ENCODE measurements around the gene NELL1.
"Not testable (repeated sequence)": the region's sequence is repeated elsewhere in the genome, so short reads cannot be mapped to it uniquely, and the experiment has no call there.

NELL1 gene

DNA sequence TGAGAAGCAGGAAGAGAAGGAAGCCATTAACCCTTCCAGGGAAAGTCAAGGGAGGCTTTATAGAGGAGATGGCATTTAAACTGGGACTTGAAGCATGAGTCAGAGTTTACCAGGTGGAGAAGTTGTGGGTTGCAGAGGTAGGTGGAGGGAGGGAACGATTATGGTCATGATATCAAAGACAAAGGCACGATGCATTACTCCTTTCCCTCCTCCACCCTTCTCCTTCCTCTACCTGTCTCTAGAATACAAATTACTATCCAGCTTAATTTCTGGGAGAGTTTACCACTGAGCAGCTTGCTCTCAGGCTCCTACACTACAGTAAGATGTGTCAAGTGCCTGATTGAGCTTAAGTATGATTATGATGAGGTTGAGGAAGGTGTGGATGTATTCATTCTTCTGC is 151.7 kb downstream of the NELL1 start:
- H3K36me3 ChIP-seq (ENCODE audit: control insufficient read depth in 2 of 2, insufficient read depth in 2 of 2, low read length in 2 of 2), result no peaks in the 10 kb centered on the region
- no peak overlapping the region for H3K4me3 ChIP-seq (ENCODE audit: low read length in 2 of 2)
- no peak overlapping the region for H3K9ac ChIP-seq (ENCODE audit: low read length in 2 of 2)
- H3K9me3 ChIP-seq (ENCODE audit: control insufficient read depth in 2 of 2, low read length in 2 of 2), result no peaks in the 10 kb centered on the region
- H3K4me1 ChIP-seq (ENCODE audit: control insufficient read depth, insufficient read depth, low read length), result no peaks in the 10 kb centered on the region
- H3K27ac ChIP-seq (ENCODE audit: low read length), result no peak overlapping the region
- peaks cover 0 to 2% of the 10 kb centered on the region in 2 donors for H3K27me3 ChIP-seq (ENCODE audit: control insufficient read depth in 1 of 2, insufficient read depth in 2 of 2, low read length in 2 of 2)

DNA sequence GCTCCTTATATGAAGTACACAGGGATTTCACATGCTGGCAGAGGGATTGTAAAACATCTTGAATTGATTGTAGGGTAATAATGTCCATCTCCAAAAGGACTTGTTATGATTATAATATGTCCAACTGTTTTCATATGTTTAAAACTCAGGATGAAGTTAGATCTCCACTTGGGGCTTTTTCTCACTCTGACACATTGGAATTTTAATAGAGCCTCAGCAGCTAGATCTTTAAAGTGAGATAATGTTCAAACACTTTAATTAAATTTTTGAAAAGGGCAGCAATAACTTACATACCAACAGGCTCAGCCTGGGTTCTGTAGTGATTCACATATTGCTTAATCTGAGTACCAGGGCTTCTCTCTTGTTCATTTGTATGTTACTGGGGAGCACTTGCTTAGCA is 152.1 kb downstream of the NELL1 start:
- H3K9ac ChIP-seq (ENCODE audit: low read length in 2 of 2), result no peak overlapping the region
- H3K4me3 ChIP-seq (ENCODE audit: low read length in 2 of 2), result no peak overlapping the region
- H3K9me3 ChIP-seq (ENCODE audit: control insufficient read depth in 2 of 2, low read length in 2 of 2), result no peaks in the 10 kb centered on the region
- H3K36me3 ChIP-seq (ENCODE audit: control insufficient read depth in 2 of 2, insufficient read depth in 2 of 2, low read length in 2 of 2), result no peaks in the 10 kb centered on the region
- no peaks in the 10 kb centered on the region for H3K4me1 ChIP-seq (ENCODE audit: control insufficient read depth, insufficient read depth, low read length)
- H3K27me3 ChIP-seq (ENCODE audit: control insufficient read depth in 1 of 2, insufficient read depth in 2 of 2, low read length in 2 of 2), result peaks cover 0 to 2% of the 10 kb centered on the region in 2 donors
- no peak overlapping the region for H3K27ac ChIP-seq (ENCODE audit: low read length)

DNA sequence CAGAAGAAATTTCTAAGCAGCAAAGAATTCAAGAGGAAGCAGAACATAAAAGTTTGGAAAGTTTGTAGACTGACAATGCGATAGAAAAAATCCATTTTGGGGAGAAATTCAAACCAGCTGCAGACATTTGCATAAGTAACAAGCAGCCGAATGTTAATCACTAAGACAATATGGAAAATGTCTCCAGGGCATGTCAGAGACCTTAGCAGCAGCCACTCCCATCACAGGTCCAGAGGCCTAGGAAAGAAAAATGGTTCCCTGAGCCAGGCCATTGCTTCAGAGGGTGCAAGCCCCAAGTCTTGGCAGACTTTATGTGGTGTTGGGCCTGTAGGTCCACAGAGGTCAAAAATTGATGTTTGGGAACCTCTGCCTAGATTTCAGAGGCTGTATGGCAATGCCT is 155.4 kb downstream of the NELL1 start:
- no peaks in the 10 kb centered on the region for H3K4me1 ChIP-seq (ENCODE audit: control insufficient read depth, insufficient read depth, low read length)

DNA sequence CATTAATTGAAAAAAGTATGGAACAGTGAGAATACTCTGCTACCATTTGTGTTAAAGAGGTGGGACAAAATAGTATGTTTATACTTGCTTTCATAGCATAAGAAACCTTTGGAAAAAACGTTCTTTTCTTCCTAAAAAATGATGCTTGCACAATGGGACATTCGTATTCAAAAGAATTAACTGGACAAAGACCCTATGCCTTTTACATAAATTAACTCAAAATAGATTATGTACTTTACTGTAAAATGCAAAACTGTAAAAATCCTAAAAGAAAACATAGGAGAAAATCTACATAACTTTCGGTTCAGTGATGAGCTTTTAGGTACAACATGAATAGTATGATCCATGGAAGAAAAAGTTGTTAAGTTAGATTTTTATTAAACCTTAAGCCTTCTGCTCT is 166.2 kb downstream of the NELL1 start:
- Histone ChIP-seq H3K9ac (ENCODE audit: low read length in 2 of 2) (no peak overlapping the region), H3K9me3 (ENCODE audit: control insufficient read depth in 2 of 2, low read length in 2 of 2) (no peaks in the 10 kb centered on the region), H3K36me3 (ENCODE audit: control insufficient read depth in 2 of 2, insufficient read depth in 2 of 2, low read length in 2 of 2) (no peaks in the 10 kb centered on the region), H3K27ac (ENCODE audit: low read length) (no peak overlapping the region), H3K27me3 (ENCODE audit: control insufficient read depth in 1 of 2, insufficient read depth in 2 of 2, low read length in 2 of 2) (no peaks in the 10 kb centered on the region), H3K4me1 (ENCODE audit: control insufficient read depth, insufficient read depth, low read length) (no peaks in the 10 kb centered on the region), H3K4me3 (ENCODE audit: low read length in 2 of 2) (no peak overlapping the region)

More for the DNA sequence above, 155.4 kb downstream of the NELL1 start:
- no peak overlapping the region for H3K4me3 ChIP-seq (ENCODE audit: low read length in 2 of 2)
- no peaks in the 10 kb centered on the region for H3K9me3 ChIP-seq (ENCODE audit: control insufficient read depth in 2 of 2, low read length in 2 of 2)
- H3K36me3 ChIP-seq (ENCODE audit: control insufficient read depth in 2 of 2, insufficient read depth in 2 of 2, low read length in 2 of 2), result no peaks in the 10 kb centered on the region
- H3K27me3 ChIP-seq (ENCODE audit: control insufficient read depth in 1 of 2, insufficient read depth in 2 of 2, low read length in 2 of 2), result peaks cover 0 to 2% of the 10 kb centered on the region in 2 donors
- no peak overlapping the region for H3K27ac ChIP-seq (ENCODE audit: low read length)
- H3K9ac ChIP-seq (ENCODE audit: low read length in 2 of 2), result no peak overlapping the region

DNA sequence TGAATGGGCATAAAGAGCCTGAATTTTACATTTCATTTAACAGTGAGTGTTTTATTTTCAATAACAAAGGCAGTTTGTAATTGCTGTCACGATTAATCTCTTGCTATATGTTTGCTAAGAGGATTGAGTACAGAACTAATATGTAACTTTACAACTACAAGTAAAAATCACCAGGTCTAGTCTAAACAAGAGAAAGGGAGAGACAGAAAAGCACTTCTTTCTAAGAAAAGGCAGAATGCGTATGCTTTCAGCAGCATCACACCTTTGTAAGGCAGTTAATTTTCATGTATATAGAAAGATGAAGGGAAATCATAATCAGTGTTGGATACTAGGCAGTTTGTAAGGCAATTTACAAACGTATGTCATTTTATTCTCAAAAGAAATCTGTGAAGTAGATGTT is 169.8 kb downstream of the NELL1 start:
- Histone ChIP-seq H3K36me3 (ENCODE audit: control insufficient read depth in 2 of 2, insufficient read depth in 2 of 2, low read length in 2 of 2) (no peaks in the 10 kb centered on the region), H3K4me1 (ENCODE audit: control insufficient read depth, insufficient read depth, low read length) (no peaks in the 10 kb centered on the region), H3K9ac (ENCODE audit: low read length in 2 of 2) (no peak overlapping the region), H3K27me3 (ENCODE audit: control insufficient read depth in 1 of 2, insufficient read depth in 2 of 2, low read length in 2 of 2) (no peaks in the 10 kb centered on the region), H3K27ac (ENCODE audit: low read length) (no peak overlapping the region), H3K9me3 (ENCODE audit: control insufficient read depth in 2 of 2, low read length in 2 of 2) (no peaks in the 10 kb centered on the region), H3K4me3 (ENCODE audit: low read length in 2 of 2) (no peak overlapping the region)

DNA sequence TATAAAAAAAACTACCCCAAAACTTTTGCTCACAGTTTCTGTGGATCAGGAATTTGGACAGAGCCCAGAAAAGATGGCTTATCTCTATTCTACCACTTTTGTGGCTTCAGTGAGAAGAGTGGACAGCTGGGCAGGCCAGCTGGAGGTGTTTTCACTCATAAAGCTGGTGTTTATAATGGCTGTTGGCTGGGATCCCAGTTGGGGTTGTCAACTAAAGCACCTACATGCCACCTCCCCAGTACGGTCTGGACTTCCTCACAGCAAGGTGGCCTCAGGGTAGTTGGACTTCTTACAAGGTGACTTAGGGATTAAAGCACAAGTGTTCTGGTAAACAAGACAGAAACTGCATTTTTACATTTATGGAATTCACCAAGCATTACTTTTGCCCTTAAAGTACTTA is 171.0 kb downstream of the NELL1 start:
- Histone ChIP-seq H3K27me3 (ENCODE audit: control insufficient read depth in 1 of 2, insufficient read depth in 2 of 2, low read length in 2 of 2) (no peaks in the 10 kb centered on the region), H3K36me3 (ENCODE audit: control insufficient read depth in 2 of 2, insufficient read depth in 2 of 2, low read length in 2 of 2) (no peaks in the 10 kb centered on the region), H3K4me1 (ENCODE audit: control insufficient read depth, insufficient read depth, low read length) (peaks cover 2% of the 10 kb centered on the region), H3K27ac (ENCODE audit: low read length) (no peak overlapping the region), H3K9ac (ENCODE audit: low read length in 2 of 2) (no peak overlapping the region), H3K4me3 (ENCODE audit: low read length in 2 of 2) (no peak overlapping the region), H3K9me3 (ENCODE audit: control insufficient read depth in 2 of 2, low read length in 2 of 2) (no peaks in the 10 kb centered on the region)

DNA sequence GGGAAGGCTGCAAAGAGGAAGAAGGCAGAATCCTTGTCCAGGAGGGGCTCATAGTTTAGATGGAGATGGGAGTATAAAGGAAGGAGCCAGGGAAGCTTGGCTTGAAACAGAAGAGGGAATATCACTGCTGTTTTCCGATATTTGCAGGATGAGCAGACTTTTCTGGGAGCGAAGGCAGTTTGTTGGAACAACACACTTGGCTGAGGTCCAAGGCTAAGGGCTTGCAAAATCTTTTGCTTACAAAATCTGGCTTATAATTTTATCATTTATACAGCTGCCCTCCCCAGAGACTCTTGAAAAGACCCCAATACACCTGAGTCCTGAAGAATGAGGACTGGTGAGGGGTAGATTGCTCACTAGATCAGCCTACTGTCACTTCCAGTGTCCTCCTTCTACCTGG is 174.8 kb downstream of the NELL1 start:
- H3K4me3 ChIP-seq (ENCODE audit: low read length in 2 of 2), result no peak overlapping the region
- H3K9me3 ChIP-seq (ENCODE audit: control insufficient read depth in 2 of 2, low read length in 2 of 2), result no peaks in the 10 kb centered on the region
- H3K27me3 ChIP-seq (ENCODE audit: control insufficient read depth in 1 of 2, insufficient read depth in 2 of 2, low read length in 2 of 2), result no peaks in the 10 kb centered on the region
- H3K4me1 ChIP-seq (ENCODE audit: control insufficient read depth, insufficient read depth, low read length), result peaks cover 2% of the 10 kb centered on the region
- H3K9ac ChIP-seq (ENCODE audit: low read length in 2 of 2), result no peak overlapping the region
- no peak overlapping the region for H3K27ac ChIP-seq (ENCODE audit: low read length)
- H3K36me3 ChIP-seq (ENCODE audit: control insufficient read depth in 2 of 2, insufficient read depth in 2 of 2, low read length in 2 of 2), result no peaks in the 10 kb centered on the region

DNA sequence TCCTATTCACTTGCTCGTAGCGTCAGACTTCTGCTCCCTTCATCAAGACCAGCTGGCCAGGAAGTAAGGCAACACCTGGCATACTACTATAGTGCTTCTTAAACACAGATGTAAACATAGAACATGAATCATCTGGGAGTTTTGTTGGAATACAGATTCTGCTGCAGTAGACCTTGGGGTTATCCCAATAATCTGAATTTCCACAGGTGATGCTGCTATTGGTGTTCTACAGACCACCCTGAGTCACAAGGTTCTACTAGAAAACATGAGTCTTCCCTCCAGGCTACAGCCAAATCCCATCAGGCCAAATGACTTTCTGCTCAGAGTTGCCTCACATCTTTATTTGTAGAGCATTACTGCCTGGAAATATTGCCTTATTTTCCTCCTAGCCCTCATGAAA is 175.2 kb downstream of the NELL1 start:
- no peaks in the 10 kb centered on the region for H3K27me3 ChIP-seq (ENCODE audit: control insufficient read depth in 1 of 2, insufficient read depth in 2 of 2, low read length in 2 of 2)
- H3K27ac ChIP-seq (ENCODE audit: low read length), result no peak overlapping the region
- H3K9ac ChIP-seq (ENCODE audit: low read length in 2 of 2), result no peak overlapping the region
- H3K4me1 ChIP-seq (ENCODE audit: control insufficient read depth, insufficient read depth, low read length), result peaks cover 2% of the 10 kb centered on the region
- no peaks in the 10 kb centered on the region for H3K36me3 ChIP-seq (ENCODE audit: control insufficient read depth in 2 of 2, insufficient read depth in 2 of 2, low read length in 2 of 2)
- H3K4me3 ChIP-seq (ENCODE audit: low read length in 2 of 2), result no peak overlapping the region
- no peaks in the 10 kb centered on the region for H3K9me3 ChIP-seq (ENCODE audit: control insufficient read depth in 2 of 2, low read length in 2 of 2)

DNA sequence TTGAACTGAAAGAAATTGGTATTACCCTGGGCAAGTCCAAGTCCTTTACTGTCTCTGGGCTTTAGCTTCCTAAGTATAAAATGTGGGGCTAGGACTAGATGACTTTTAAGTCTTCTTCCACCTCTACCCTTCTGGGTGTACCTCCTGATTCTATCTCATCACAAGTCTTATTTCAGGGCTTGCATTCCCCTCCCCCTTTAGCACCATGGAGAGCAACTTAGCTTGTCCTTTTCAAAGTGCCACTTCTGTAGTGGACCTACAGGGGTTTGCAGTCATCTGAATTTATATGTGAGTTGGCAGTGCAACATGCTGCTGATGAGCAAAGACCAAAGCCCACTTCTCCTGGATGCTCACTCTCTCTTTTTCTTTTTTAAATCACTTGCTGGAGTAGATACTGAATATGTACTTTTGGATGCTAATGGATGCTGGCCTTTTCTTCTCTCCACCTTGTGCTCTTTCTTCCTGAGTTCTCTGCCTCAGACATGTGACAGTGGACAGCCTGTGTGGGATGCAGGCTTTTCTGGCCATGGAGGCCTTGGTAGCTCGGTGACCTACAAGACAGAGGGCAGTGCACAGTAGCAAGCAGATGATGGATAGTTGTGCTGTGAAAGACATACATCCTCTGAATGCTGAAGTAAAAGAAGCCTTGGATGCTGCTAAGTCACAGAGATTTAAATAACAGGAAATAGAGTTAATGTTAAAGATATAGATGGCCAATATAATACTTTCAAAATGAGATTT is 185.0 kb downstream of the NELL1 start:
- H3K9ac ChIP-seq (ENCODE audit: low read length in 2 of 2), result no peak overlapping the region

DNA sequence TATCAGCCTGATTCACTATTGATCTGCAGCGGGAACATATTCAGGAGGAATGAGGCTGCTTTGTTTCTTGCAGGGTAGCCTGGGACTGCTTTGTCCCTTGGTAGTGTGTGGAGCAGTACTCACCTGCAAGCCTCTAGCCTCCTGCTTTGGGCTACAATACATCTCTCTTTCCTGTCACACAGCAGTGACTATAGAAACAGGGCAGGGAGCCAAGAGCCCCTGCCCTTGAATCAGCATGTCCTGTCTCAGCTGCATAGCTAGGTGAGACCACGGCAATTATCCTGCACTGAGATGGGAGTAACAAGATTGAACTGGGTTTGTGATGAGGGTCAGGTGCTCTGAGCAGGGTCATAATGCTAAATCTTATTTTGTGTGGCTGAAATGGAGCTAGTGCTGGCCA is 191.9 kb downstream of the NELL1 start:
- Histone ChIP-seq H3K4me3 (ENCODE audit: low read length in 2 of 2) (no peak overlapping the region), H3K4me1 (ENCODE audit: control insufficient read depth, insufficient read depth, low read length) (no peaks in the 10 kb centered on the region), H3K36me3 (ENCODE audit: control insufficient read depth in 2 of 2, insufficient read depth in 2 of 2, low read length in 2 of 2) (no peaks in the 10 kb centered on the region), H3K27me3 (ENCODE audit: control insufficient read depth in 1 of 2, insufficient read depth in 2 of 2, low read length in 2 of 2) (no peaks in the 10 kb centered on the region), H3K9ac (ENCODE audit: low read length in 2 of 2) (no peak overlapping the region), H3K27ac (ENCODE audit: low read length) (no peak overlapping the region), H3K9me3 (ENCODE audit: control insufficient read depth in 2 of 2, low read length in 2 of 2) (no peaks in the 10 kb centered on the region)

More for the DNA sequence above, 185.0 kb downstream of the NELL1 start:
- Histone ChIP-seq H3K27me3 (ENCODE audit: control insufficient read depth in 1 of 2, insufficient read depth in 2 of 2, low read length in 2 of 2) (no peaks in the 10 kb centered on the region), H3K4me3 (ENCODE audit: low read length in 2 of 2) (no peak overlapping the region), H3K36me3 (ENCODE audit: control insufficient read depth in 2 of 2, insufficient read depth in 2 of 2, low read length in 2 of 2) (no peaks in the 10 kb centered on the region), H3K4me1 (ENCODE audit: control insufficient read depth, insufficient read depth, low read length) (no peaks in the 10 kb centered on the region), H3K27ac (ENCODE audit: low read length) (no peak overlapping the region), H3K9me3 (ENCODE audit: control insufficient read depth in 2 of 2, low read length in 2 of 2) (no peaks in the 10 kb centered on the region)

DNA sequence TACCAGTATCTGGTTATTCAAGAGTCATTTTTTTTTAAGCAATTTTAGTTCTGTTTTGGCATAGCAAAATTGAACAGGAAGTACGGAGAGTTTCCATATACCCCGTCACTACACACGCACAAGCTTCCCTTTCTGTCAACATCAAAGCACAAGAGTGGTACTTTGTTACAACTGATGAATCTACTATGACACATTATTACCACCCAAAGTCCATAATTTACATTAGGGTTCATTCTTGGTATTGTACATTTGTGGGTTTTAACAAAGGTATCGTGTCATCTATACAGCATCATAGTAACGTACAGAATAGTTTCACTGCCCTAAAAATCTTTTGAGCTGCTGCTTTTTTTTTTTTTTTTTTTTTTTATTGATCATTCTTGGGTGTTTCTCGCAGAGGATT is 192.9 kb downstream of the NELL1 start:
- not testable (repeated sequence) for H3K27ac ChIP-seq (ENCODE audit: low read length); H3K36me3 ChIP-seq (ENCODE audit: control insufficient read depth in 2 of 2, insufficient read depth in 2 of 2, low read length in 2 of 2); H3K4me1 ChIP-seq (ENCODE audit: control insufficient read depth, insufficient read depth, low read length); H3K9ac ChIP-seq (ENCODE audit: low read length in 2 of 2); H3K9me3 ChIP-seq (ENCODE audit: control insufficient read depth in 2 of 2, low read length in 2 of 2); H3K27me3 ChIP-seq (ENCODE audit: control insufficient read depth in 1 of 2, insufficient read depth in 2 of 2, low read length in 2 of 2); H3K4me3 ChIP-seq (ENCODE audit: low read length in 2 of 2)
